ENCODE data around the gene SUMO4.

The SUMO4 gene

GRCh38 chr6:149433405-149433804 is 33.3 kb downstream of the SUMO4 start:
- CTCF ChIA-PET, result interaction anchor here (0.6 to 10.0 kb wide), 17 partner anchors 10 to 873 kb away, joined by 3 to 192 read pairs (median 6); no protein-coding TSS in a partner anchor
- no peak for DNase-seq (ENCODE audit: extremely low spot score)
- TF ChIP-seq CTCF (IDR thresholded peaks at IDR 0.05; ENCODE audit: control extremely low read depth, extremely low read depth, low read depth, missing control alignments), result no peak
- POLR2A ChIA-PET, result no interaction called here

DNA sequence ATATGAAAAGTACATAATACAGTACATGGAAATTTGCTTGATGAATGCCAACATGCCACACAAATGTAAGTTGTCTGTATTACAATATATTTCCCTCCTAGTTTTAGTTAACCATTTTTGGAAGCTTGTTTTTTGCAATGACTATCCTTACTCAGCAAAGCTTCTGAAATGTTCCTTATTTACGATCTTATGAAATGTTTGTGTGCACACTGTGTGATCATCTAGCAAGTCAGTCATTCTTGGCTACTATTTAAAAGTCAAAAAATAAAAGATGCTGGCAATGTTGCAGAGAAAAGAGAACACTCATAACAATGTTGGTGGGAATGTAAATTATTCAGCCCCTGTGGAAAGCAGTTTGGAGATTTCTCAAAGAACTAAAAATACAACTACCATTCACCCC is 33.8 kb downstream of the SUMO4 start:
- DNase-seq (ENCODE audit: extremely low spot score), result no peak

GRCh38 chr6:149435919-149436586 is 36.0 kb downstream of the SUMO4 start:
- DNase-seq (ENCODE audit: extremely low spot score), result no peak
- TF ChIP-seq CTCF (IDR thresholded peaks at IDR 0.05; ENCODE audit: control extremely low read depth, extremely low read depth, low read depth, missing control alignments), result no peak
- ChIA-PET CTCF (interaction anchor here (1.1 to 10.0 kb wide), 4 partner anchors 9 to 406 kb away, joined by 3 to 192 read pairs (median 4); no protein-coding TSS in a partner anchor), POLR2A (no interaction called here)

More for the DNA sequence above, 33.8 kb downstream of the SUMO4 start:
- TF ChIP-seq CTCF (IDR thresholded peaks at IDR 0.05; ENCODE audit: control extremely low read depth, extremely low read depth, low read depth, missing control alignments), result no peak
- ChIA-PET POLR2A (no interaction called here), CTCF (interaction anchor here (0.9 to 10.0 kb wide), 15 partner anchors 10 to 874 kb away, joined by 3 to 192 read pairs (median 3); no protein-coding TSS in a partner anchor)

GRCh38 chr6:149436647-149437046 is 36.6 kb downstream of the SUMO4 start:
- CTCF ChIA-PET, result interaction anchor here (1.1 to 10.0 kb wide), 4 partner anchors 10 to 406 kb away, joined by 3 to 192 read pairs (median 4); no protein-coding TSS in a partner anchor
- POLR2A ChIA-PET, result no interaction called here
- no peak for DNase-seq (ENCODE audit: extremely low spot score)
- no peak for TF ChIP-seq CTCF (IDR thresholded peaks at IDR 0.05; ENCODE audit: control extremely low read depth, extremely low read depth, low read depth, missing control alignments)

GRCh38 chr6:149437212-149437611 is 37.1 kb downstream of the SUMO4 start:
- no peak for TF ChIP-seq CTCF (IDR thresholded peaks at IDR 0.05; ENCODE audit: control extremely low read depth, extremely low read depth, low read depth, missing control alignments)
- no peak for DNase-seq (ENCODE audit: extremely low spot score)
- POLR2A ChIA-PET, result no interaction called here
- CTCF ChIA-PET, result interaction anchor here (10.0 kb wide), 1 partner anchor 407 kb away, joined by 192 read pairs; no protein-coding TSS in a partner anchor

DNA sequence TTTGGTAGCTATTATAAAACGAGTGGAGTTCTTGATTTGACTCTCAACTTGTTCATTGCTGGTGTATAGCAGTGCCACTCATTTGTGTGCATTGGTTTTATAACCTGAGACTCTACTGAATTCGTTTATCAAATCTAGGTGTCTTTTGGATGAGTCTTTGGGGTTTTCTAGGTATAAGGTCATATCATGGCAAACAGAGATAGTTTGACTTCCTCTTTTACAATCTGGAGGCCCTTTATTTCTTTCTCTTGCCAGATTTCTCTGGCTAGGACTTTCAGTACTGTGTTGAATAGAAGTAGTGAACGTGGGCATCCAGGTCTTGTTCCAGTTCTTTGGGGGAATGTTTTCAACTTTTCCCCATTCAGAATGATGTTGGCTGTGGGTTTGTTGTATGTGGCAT is 38.8 kb downstream of the SUMO4 start:
- CTCF ChIA-PET, result interaction anchor here (0.7 to 3.9 kb wide), 2 partner anchors 13 to 78 kb away, joined by 3 to 15 read pairs; no protein-coding TSS in a partner anchor
- TF ChIP-seq CTCF (IDR thresholded peaks at IDR 0.05; ENCODE audit: control extremely low read depth, extremely low read depth, low read depth, missing control alignments), result no peak
- peak; percentile 17 for DNase-seq (ENCODE audit: extremely low spot score)
- POLR2A ChIA-PET, result interaction anchor here (0.5 kb wide), 1 partner anchor 531 kb away, joined by 5 read pairs; no protein-coding TSS in a partner anchor
